Stomach (tissue), 19 donors: ENCODE data around the gene S100A3. TPM values are rescaled to one million over a fixed set of nuclear protein-coding genes. Genes with fewer than 3 reads are reported as not detected.

Experiments
- DNase-seq, 2 donors: peaks; one replicate each; pipeline versions ENCODE4 v3.0.0 to v3.0.0-alpha.2; 2013 to 2019
- H3K27ac ChIP-seq, 5 donors: fragments of 200-600 bp in 4 of 5; sonication (generic) in 4 of 5; one replicate each; pipeline ENCODE4 v1.5.1; 2013 to 2019; ENCODE audit warnings: mild to moderate bottlenecking in 1 of 5, moderate library complexity in 1 of 5
- H3K27me3 ChIP-seq, 3 donors: fragments of 200-600 bp; sonication (generic); one replicate each; pipeline ENCODE4 v1.5.1; 2017 to 2019; ENCODE audit warnings: mixed run types in 1 of 3
- H3K36me3 ChIP-seq, 4 donors: fragments of 200-600 bp; sonication (generic); 1 replicate in 3 of 4; 2 replicates in 1 of 4; pipeline ENCODE4 v1.5.1; 2016 to 2019
- H3K4me1 ChIP-seq, 4 donors: fragments of 200-600 bp; sonication (generic); one replicate each; pipeline ENCODE4 v1.5.1; 2016 to 2019
- H3K4me3 ChIP-seq, 4 donors: fragments of 200-600 bp; sonication (generic) in 3 of 4; one replicate each; pipeline ENCODE4 v1.5.1; 2016 to 2019; ENCODE audit warnings: mild to moderate bottlenecking in 1 of 4
- H3K9me3 ChIP-seq, 4 donors: fragments of 200-600 bp; sonication (generic); one replicate each; pipeline ENCODE4 v1.5.1; 2016 to 2019
- CTCF ChIP-seq, 7 experiments: fragments of 450-650 bp in 4 of 7; fragments of 200-600 bp in 3 of 7; sonication (generic) in 3 of 7; IDR thresholded peaks; one replicate each; pipeline ENCODE4 v1.5.1; 2016 to 2019; ENCODE audit warnings: antibody characterized with exemption in 7 of 7, control low read depth in 2 of 7, mild to moderate bottlenecking in 1 of 7
- EP300 ChIP-seq: sonication (generic); formaldehyde crosslinking; IDR thresholded peaks from one replicate; pipeline ENCODE4 v1.6.1; 2017; ENCODE audit warnings: antibody characterized with exemption
- POLR2A ChIP-seq, 4 donors: fragments of 450-650 bp; IDR thresholded peaks; one replicate each; pipeline ENCODE4 v1.6.1; 2016; ENCODE audit warnings: antibody characterized with exemption in 4 of 4, control low read depth in 2 of 4, mild to moderate bottlenecking in 1 of 4, moderate library complexity in 1 of 4
- POLR2AphosphoS5 ChIP-seq, 3 donors: sonication (generic); formaldehyde crosslinking; IDR thresholded peaks; one replicate each; pipeline ENCODE4 v1.6.1; 2016; ENCODE audit warnings: antibody characterized with exemption in 3 of 3
- WGBS, 5 donors: extraction: QIAGEN DNeasy Blood & Tissue Kit in 3 of 5; methylation state at CpG; one replicate each; pipeline versions ENCODE4 v1.1.5 to v1.1.7; 2013 to 2018; 5-methylcytosine and 5-hydroxymethylcytosine counted together
- intact Hi-C: fragments of 100-400 bp; cut with DNase I; formaldehyde crosslinking; loops from one replicate; pipeline ENCODE4 v1.15.1; 2023; ENCODE audit warnings: low total_unique reads
- long read RNA-seq, 10 donors: transcript quantifications; one replicate each; lab custom pipeline, GENCODE V29; 2026
- polyA plus RNA-seq, 3 donors: library from polyadenylated mRNA; stranded (reverse); fragments of 200-250 nt; gene quantifications; one replicate each; pipeline ENCODE4 v1.2.3, GENCODE V29; 2013
- total RNA-seq, 5 donors: library from RNA; depleted of rRNA; stranded (reverse); fragments of >200 nt; gene quantifications; one replicate each; pipeline versions ENCODE4 v1.1.0 to v1.2.3, GENCODE V29; 2014 to 2016
- donor health status: healthy with polysubstance abuse.
- donor health status: Bipolar disorder and iron deficiency.
- donor health status: healthy.

Gene S100A3, protein sequence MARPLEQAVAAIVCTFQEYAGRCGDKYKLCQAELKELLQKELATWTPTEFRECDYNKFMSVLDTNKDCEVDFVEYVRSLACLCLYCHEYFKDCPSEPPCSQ
- total RNA-seq: not detected
- polyA plus RNA-seq: 10 to 100 TPM in 1 of 3 donors, 1 to 10 TPM in 2; 2.6 to 15.0 (median 5.4) TPM
- long read RNA-seq, donor 1: 0 reads
- long read RNA-seq, donor 2: 0 reads
- long read RNA-seq, donor 3: 0 reads
- long read RNA-seq, donor 4: 0 reads
- long read RNA-seq, donor 5: 0 reads
- long read RNA-seq, donor 6: 0 reads
- long read RNA-seq, donor 7: 0 reads
- long read RNA-seq, donor 8: 0 reads
- long read RNA-seq, donor 9: 0 reads
- long read RNA-seq, donor 10: 0 reads

DNA sequence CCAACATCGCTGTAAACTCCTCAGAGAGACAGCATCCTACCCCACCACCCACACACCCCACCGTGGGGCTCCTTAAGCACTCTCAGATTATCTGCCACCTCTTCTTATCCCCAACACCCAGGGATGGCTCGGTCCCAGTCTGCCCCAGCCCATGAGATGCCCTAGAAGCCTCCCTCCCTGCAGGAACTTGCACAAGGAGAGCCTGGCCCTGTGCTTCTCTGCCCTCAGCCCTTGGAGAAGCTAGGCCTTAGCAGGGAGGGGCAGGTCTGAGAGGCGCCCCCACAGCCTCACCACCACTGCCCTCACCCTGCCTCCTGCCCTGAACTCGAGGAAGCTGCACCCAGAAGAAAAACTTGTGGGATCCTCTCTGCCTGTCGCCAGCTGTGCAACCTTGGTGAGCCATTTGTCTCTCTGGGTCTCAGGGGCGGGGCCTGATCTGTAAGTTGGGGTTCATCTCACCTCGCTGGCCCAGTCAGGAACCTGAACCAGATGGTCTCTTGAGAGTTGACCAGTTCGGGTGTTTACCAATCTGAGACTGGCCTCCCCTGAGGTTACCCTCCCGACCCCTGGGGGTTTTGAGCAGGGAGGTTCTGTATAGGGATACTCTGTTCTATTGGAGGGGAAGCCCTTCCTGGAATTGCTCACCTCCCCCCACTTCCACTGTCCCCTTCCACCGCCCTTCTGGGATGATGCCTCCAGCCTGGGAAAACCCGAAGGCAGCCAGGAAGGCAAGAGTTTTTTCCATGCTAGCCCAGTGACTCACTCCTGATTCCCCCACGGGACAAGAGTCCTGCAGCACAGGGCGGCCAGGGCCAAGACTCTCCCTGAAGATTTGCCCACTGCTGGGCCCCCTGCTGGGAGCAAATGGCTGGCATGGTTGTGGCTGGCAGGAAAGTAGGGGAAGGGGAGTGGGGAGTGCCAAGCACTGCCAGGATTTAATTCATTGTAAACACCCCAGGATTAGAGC is at the start of gene S100A3:
S100A3 (minus strand) TSS at position 537 of the 967 bp plus-strand sequence. CDS start 773 bp downstream, outside the sequence.
- H3K4me1 ChIP-seq: peaks cover 51 to 72% (median 61%) of the 10 kb centered on the region in 4 donors
- 62 to 73% (median 64%) methylated on average over 13 to 14 of the region's 14 CpGs for WGBS, 5 donors
- intact Hi-C loops: no loop called here
- H3K9me3 ChIP-seq: no peaks in the 10 kb centered on the region
- TF ChIP-seq CTCF (IDR thresholded peaks at IDR 0.05): no peak
- peak; percentile 33 for TF ChIP-seq EP300
- peak in 1 of 3 donors; percentile 70 for TF ChIP-seq POLR2AphosphoS5 (IDR thresholded peaks at IDR 0.05)
- H3K4me3 ChIP-seq: no peak within 1 kb of the TSS
- H3K27ac ChIP-seq: peak within 1 kb of the TSS; percentile 13 to 70 (median 49)
- DNase-seq: peak; percentile 35 to 62
- no peaks in the 10 kb centered on the region for H3K36me3 ChIP-seq
- H3K27me3 ChIP-seq: no peaks in the 10 kb centered on the region

DNA sequence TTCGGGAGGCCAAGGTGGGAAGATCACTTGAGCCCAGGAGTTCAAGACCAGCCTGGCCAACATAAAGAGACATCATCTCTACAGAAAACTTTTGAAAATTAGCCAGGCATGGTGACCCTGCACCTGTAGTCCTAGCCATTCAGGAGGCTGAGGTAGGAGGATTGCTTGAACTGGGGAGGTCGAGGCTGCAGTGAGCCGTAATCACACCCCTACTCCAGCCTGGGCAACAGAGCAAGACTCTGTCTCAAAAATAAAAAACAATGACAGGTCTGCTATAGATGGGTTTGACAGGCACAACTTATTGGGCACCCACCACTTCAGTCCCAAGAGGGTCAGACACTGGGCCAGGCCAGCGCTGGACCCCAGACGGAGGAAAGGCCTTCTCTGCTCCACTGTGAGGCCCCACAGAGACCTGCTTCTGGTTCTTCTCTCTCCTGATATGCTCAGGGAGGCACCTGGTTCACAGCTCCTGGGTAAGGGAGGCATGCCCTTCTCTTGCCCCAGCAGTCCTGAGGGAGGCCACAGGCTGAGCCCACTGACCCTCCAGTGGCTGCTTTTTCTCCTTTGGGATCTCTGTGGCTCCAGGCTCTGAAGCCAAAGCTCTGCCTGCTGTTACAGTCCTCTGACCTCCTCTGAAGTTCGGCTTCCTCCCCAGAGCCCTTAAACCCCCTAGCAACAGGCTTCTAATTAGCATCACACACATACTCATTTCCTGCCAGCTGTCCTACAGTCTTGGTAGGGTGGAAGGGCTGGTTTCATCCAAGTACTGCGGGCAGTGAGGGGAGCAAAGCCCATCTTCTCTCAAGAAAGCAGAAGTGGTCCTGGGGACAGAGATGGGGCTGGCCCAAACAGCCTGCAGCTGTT is 49.5 kb upstream of the S100A3 start:
- no peak for TF ChIP-seq POLR2A (IDR thresholded peaks at IDR 0.05)
- Histone ChIP-seq H3K4me1 (peaks cover 0 to under 1% (median 0%) of the 10 kb centered on the region in 4 donors), H3K36me3 (no peaks in the 10 kb centered on the region), H3K4me3 (no peak overlapping the region), H3K27ac (peak overlapping the region in 2 of 5 donors; percentile 11 to 26), H3K9me3 (no peaks in the 10 kb centered on the region), H3K27me3 (no peaks in the 10 kb centered on the region)
- DNase-seq: peak in 1 of 2 donors; percentile 80
- 74 to 86% (median 77%) methylated on average over 7 of the region's 7 CpGs for WGBS, 5 donors
- intact Hi-C loops: no loop called here

DNA sequence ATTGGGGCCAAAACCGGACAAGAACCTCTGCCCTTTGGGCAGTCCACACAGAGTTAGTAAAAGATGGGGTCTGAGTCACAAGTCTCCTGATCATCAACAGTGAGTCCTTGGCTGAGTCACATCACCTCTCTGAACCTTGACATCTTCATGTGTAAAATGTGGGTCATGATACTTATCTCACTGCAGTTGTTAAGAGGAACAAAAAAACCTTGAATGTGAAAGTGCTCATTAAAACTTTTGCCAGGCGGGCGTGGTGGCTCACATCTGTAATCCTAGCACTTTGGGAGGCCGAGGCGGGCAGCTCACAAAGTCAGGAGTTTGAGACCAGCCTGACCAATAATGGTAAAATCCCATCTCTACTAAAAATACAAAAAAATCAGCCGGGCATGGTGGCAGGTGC is 48.1 kb upstream of the S100A3 start:
- no peak for DNase-seq
- peaks cover 0 to 12% (median 5%) of the 10 kb centered on the region in 4 donors for H3K4me1 ChIP-seq
- H3K4me3 ChIP-seq: no peak overlapping the region
- H3K27me3 ChIP-seq: no peaks in the 10 kb centered on the region
- WGBS, 5 donors: 79 to 90% (median 88%) methylated on average over 6 of the region's 6 CpGs
- no peak overlapping the region for H3K27ac ChIP-seq
- H3K9me3 ChIP-seq: no peaks in the 10 kb centered on the region
- no peak for TF ChIP-seq POLR2AphosphoS5 (IDR thresholded peaks at IDR 0.05)
- no peak for TF ChIP-seq POLR2A (IDR thresholded peaks at IDR 0.05)
- TF ChIP-seq CTCF (IDR thresholded peaks at IDR 0.05): no peak
- no peak for TF ChIP-seq EP300
- intact Hi-C loops: no loop called here
- H3K36me3 ChIP-seq: no peaks in the 10 kb centered on the region

GRCh38 chr1:153592748-153593147 is 43.7 kb upstream of the S100A3 start:
- Histone ChIP-seq H3K9me3 (no peaks in the 10 kb centered on the region), H3K36me3 (no peaks in the 10 kb centered on the region), H3K4me3 (no peak overlapping the region), H3K27ac (no peak overlapping the region), H3K4me1 (peaks cover 0 to 16% (median 5%) of the 10 kb centered on the region in 4 donors), H3K27me3 (no peaks in the 10 kb centered on the region)
- TF ChIP-seq POLR2AphosphoS5 (IDR thresholded peaks at IDR 0.05) (no peak), CTCF (IDR thresholded peaks at IDR 0.05) (no peak), EP300 (no peak)
- WGBS, 5 donors: 23 to 44% (median 28%) methylated on average over 4 of the region's 4 CpGs
- intact Hi-C loops: no loop called here
- DNase-seq: peak in 1 of 2 donors; percentile 18
